ENCODE measurements around the gene PVALB. TPM values are rescaled to one million over a fixed set of nuclear protein-coding genes. Genes with fewer than 3 reads are reported as not detected.

Gene PVALB, protein sequence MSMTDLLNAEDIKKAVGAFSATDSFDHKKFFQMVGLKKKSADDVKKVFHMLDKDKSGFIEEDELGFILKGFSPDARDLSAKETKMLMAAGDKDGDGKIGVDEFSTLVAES
- total RNA-seq (2013; cell fraction: nucleolus; rRNA removed) = not detected in 2 replicates
- not detected in 2 replicates for total RNA-seq (2014; rRNA removed)
- not detected in 2 replicates for total RNA-seq (2014; rRNA removed; fragmentation: Illumina TruSeq; extraction: Trizol)
- not detected in 2 replicates for total RNA-seq (2021)
- not detected for polyA plus RNA-seq (2011; ENCODE audit: low read depth)
- not detected in 2 replicates for polyA plus RNA-seq (2011; rRNA removed)
- not detected in 2 replicates for polyA plus RNA-seq (2011; cell fraction: cytosol; rRNA removed)
- polyA plus RNA-seq (2011; cell fraction: nucleus; rRNA removed) = not detected in 2 replicates
- polyA plus RNA-seq (2012) = not detected in 2 replicates
- not detected in 2 replicates for polyA plus RNA-seq (2014; fragmentation: Illumina TruSeq; extraction: Trizol)
- not detected for polyA plus RNA-seq (2014; fragmentation: Nextera tagmentation; extraction: Ambion mirVana)
- not detected in 2 replicates for polyA plus RNA-seq (2014; rRNA removed)
- not detected for polyA plus RNA-seq (2016; fragmentation: Nextera tagmentation; extraction: Ambion mirVana)
- not detected in 2 replicates for polyA minus RNA-seq (2011; rRNA and poly(A)+ RNA removed)
- not detected in 2 replicates for polyA minus RNA-seq (2011; cell fraction: cytosol; rRNA and poly(A)+ RNA removed)
- not detected in 2 replicates for polyA minus RNA-seq (2011; cell fraction: nucleus; rRNA and poly(A)+ RNA removed)
- not detected for Bru-seq, nascent RNA
- BruChase-seq, experiment 1, labeled RNA remaining after a 6-hour chase = not detected
- BruChase-seq, experiment 2, labeled RNA remaining after a 2-hour chase = not detected
- long read RNA-seq, experiment 1 = 0 reads
- long read RNA-seq, experiment 2 = 0 reads

- Histone ChIP-seq H3K9me3 (replicated peaks; ENCODE audit: control insufficient read depth, insufficient read depth, low read length) (no peaks in the 10 kb centered on the region), H3K9ac (ENCODE audit: control insufficient read depth, insufficient read depth, low read length) (no peak within 1 kb of the TSS), H3K36me3 (ENCODE audit: control insufficient read depth in 2 of 2, insufficient read depth in 2 of 2, low read length in 1 of 2) (no peaks in the 10 kb centered on the region), H2AFZ (ENCODE audit: control insufficient read depth, low read depth, low read length) (no peak within 1 kb of the TSS), H4K20me1 (ENCODE audit: control insufficient read depth, insufficient read depth) (no peaks in the 10 kb centered on the region), H3K27me3 (replicated peaks in 1 of 2; ENCODE audit: control insufficient read depth in 2 of 2, insufficient read depth in 2 of 2, low read length in 1 of 2) (peaks cover 20 to 23% of the 10 kb centered on the region in 2 experiments), H3K4me3 (no peak within 1 kb of the TSS), H3K79me2 (ENCODE audit: control insufficient read depth, insufficient read depth, low read length) (no peaks in the 10 kb centered on the region), H3K27ac (ENCODE audit: control insufficient read depth, insufficient read depth) (no peak within 1 kb of the TSS), H3K4me2 (ENCODE audit: control insufficient read depth, insufficient read depth) (no peak within 1 kb of the TSS), H3K4me1 (ENCODE audit: control insufficient read depth, insufficient read depth, low read length) (no peaks in the 10 kb centered on the region)
- ChIA-PET RAD21 (ENCODE audit: unreplicated experiment) (no interaction called here), POLR2A (no interaction called here), CTCF (no interaction called here), SMC1A (ENCODE audit: uncharacterized antibody, unreplicated experiment) (no interaction called here)
- BruUV-seq (replicated peaks) = no TSS peak
- in situ Hi-C loops (cut with MboI) = no loop called here
- intact Hi-C loops (cut with micrococcal nuclease; ENCODE audit: unreplicated experiment) = no loop called here
- 29% methylated on average over 64 of the region's 75 CpGs for WGBS (ENCODE audit: insufficient coverage, insufficient replicate concordance, low lambda C conversion rate, missing lambda C conversion rate)
- ATAC-seq (no peak), FAIRE-seq (no peak), DNase-seq (ENCODE audit: low read depth, low spot score) (no peak)
- TF ChIP-seq STAT3 (IDR thresholded peaks at IDR 0.05; ENCODE audit: low read depth, low read length) (no peak), SUZ12 (IDR thresholded peaks at IDR 0.05; ENCODE audit: unreplicated experiment) (peak; percentile 81)
These were observed at the start of gene PVALB for GRCh38 chr22:36816636-36817524. PVALB (minus strand) TSS chr22:36817035; CDS start chr22:36817005, 30 bp downstream.

Data from GM12878 (cell line).